ENCODE results near the gene SH3BGR. TPM values are rescaled to one million over a fixed set of nuclear protein-coding genes. Genes with fewer than 3 reads are reported as not detected.

The SH3BGR gene
- total RNA-seq, 4 donors from 2014 or later = 92.9 to 182 (median 149) TPM

GRCh38 chr21:39430016-39430415, 21.8 kb upstream of the SH3BGR start:
- no peak for TF ChIP-seq POLR2A (IDR thresholded peaks at IDR 0.05)
- TF ChIP-seq CTCF (IDR thresholded peaks at IDR 0.05 in 4 of 5, conservative IDR thresholded peaks at IDR 0.05 in 1 of 5) = no peak
- no peak for ATAC-seq
- H3K36me3 ChIP-seq = no peaks in the 10 kb centered on the region
- no peak overlapping the region for H3K4me3 ChIP-seq
- no peak overlapping the region for H3K27ac ChIP-seq
- H3K4me1 ChIP-seq = no peaks in the 10 kb centered on the region
- no peaks in the 10 kb centered on the region for H3K9me3 ChIP-seq
- DNase-seq = no peak
- in situ Hi-C loops (cut with MboI; ENCODE audit: low sequenced_read_pairs in 4 of 4) = no loop called here
- intact Hi-C loops (cut with DNase I; ENCODE audit: low total_unique reads) = no loop called here
- H3K27me3 ChIP-seq = no peaks in the 10 kb centered on the region

GRCh38 chr21:39430457-39430856, 21.3 kb upstream of the SH3BGR start:
- DNase-seq (no peak), ATAC-seq (no peak)
- H3K4me1 ChIP-seq = no peaks in the 10 kb centered on the region
- H3K36me3 ChIP-seq = no peaks in the 10 kb centered on the region
- no peak overlapping the region for H3K27ac ChIP-seq
- no peaks in the 10 kb centered on the region for H3K9me3 ChIP-seq
- in situ Hi-C loops (cut with MboI; ENCODE audit: low sequenced_read_pairs in 4 of 4) = no loop called here
- H3K4me3 ChIP-seq = no peak overlapping the region
- intact Hi-C loops (cut with DNase I; ENCODE audit: low total_unique reads) = no loop called here
- no peak for TF ChIP-seq CTCF (IDR thresholded peaks at IDR 0.05 in 4 of 5, conservative IDR thresholded peaks at IDR 0.05 in 1 of 5)
- no peaks in the 10 kb centered on the region for H3K27me3 ChIP-seq

GRCh38 chr21:39430954-39431353, 20.8 kb upstream of the SH3BGR start:
- in situ Hi-C loops (cut with MboI; ENCODE audit: low sequenced_read_pairs in 4 of 4) = no loop called here

GRCh38 chr21:39434950-39435349, 16.8 kb upstream of the SH3BGR start:
- in situ Hi-C loops (cut with MboI; ENCODE audit: low sequenced_read_pairs in 4 of 4) (no loop called here), intact Hi-C loops (cut with DNase I; ENCODE audit: low total_unique reads) (no loop called here)
- Histone ChIP-seq H3K27ac (no peak overlapping the region), H3K9me3 (no peaks in the 10 kb centered on the region), H3K27me3 (no peaks in the 10 kb centered on the region), H3K4me1 (no peaks in the 10 kb centered on the region), H3K4me3 (no peak overlapping the region), H3K36me3 (no peaks in the 10 kb centered on the region)
- no peak for ATAC-seq
- TF ChIP-seq POLR2A (IDR thresholded peaks at IDR 0.05) = no peak
- no peak for TF ChIP-seq CTCF (IDR thresholded peaks at IDR 0.05 in 4 of 5, conservative IDR thresholded peaks at IDR 0.05 in 1 of 5)
- DNase-seq = no peak

More at GRCh38 chr21:39430954-39431353, 20.8 kb upstream of the SH3BGR start:
- no peaks in the 10 kb centered on the region for H3K27me3 ChIP-seq
- no peaks in the 10 kb centered on the region for H3K36me3 ChIP-seq
- no peaks in the 10 kb centered on the region for H3K4me1 ChIP-seq
- no peak for TF ChIP-seq CTCF (IDR thresholded peaks at IDR 0.05 in 4 of 5, conservative IDR thresholded peaks at IDR 0.05 in 1 of 5)
- intact Hi-C loops (cut with DNase I; ENCODE audit: low total_unique reads) = no loop called here
- ATAC-seq (no peak), DNase-seq (no peak)
- H3K27ac ChIP-seq = no peak overlapping the region
- no peaks in the 10 kb centered on the region for H3K9me3 ChIP-seq
- H3K4me3 ChIP-seq = no peak overlapping the region

DNA sequence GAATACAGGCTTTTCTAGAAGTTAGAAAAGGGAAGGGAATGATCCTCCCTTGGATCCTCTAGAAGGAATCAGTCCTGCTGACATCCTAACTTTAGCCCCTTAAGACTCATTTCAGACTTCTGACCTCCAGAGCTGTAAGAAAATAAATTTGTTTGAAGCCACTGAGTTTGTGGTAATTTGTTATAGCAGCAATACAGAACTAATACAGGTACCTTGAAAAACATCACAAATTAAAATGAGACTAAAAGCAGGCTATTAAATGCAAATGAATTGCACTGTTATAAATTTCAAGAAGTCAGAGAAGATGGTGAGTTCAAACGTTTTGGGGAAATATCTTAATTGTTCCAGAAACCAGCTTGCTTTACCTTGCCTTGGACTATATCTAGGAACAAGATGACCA, 12.5 kb upstream of the SH3BGR start:
- H3K9me3 ChIP-seq = no peaks in the 10 kb centered on the region
- in situ Hi-C loops (cut with MboI; ENCODE audit: low sequenced_read_pairs in 4 of 4) = no loop called here
- intact Hi-C loops (cut with DNase I; ENCODE audit: low total_unique reads) = no loop called here

More for the DNA sequence above, 12.5 kb upstream of the SH3BGR start:
- no peak for ATAC-seq
- no peaks in the 10 kb centered on the region for H3K36me3 ChIP-seq
- TF ChIP-seq POLR2A (IDR thresholded peaks at IDR 0.05) (no peak), CTCF (IDR thresholded peaks at IDR 0.05 in 4 of 5, conservative IDR thresholded peaks at IDR 0.05 in 1 of 5) (no peak)
- no peaks in the 10 kb centered on the region for H3K27me3 ChIP-seq
- H3K4me3 ChIP-seq = no peak overlapping the region
- H3K27ac ChIP-seq = no peak overlapping the region
- no peak for DNase-seq
- no peaks in the 10 kb centered on the region for H3K4me1 ChIP-seq
